Renal cortex interstitium (tissue), 11 donors: ENCODE data around the gene PPIB. TPM values are rescaled to one million over a fixed set of nuclear protein-coding genes. Genes with fewer than 3 reads are reported as not detected.

Experiments
- DNase-seq, 11 donors: peaks; one replicate each; pipeline ENCODE4 v3.0.0-alpha.2; 2013; ENCODE audit warnings: low read depth in 9 of 11, low spot score in 4 of 11; ENCODE audit errors: extremely low read depth in 1 of 11
- polyA plus RNA-seq, 3 donors: library from polyadenylated mRNA; unstranded; fragments of 120-200 nt; gene quantifications; one replicate each; pipeline ENCODE4 v1.2.1, GENCODE V29; 2013; ENCODE audit not compliant: insufficient read length in 3 of 3

PPIB gene
- polyA plus RNA-seq, 3 donors: 519 to 625 (median 540) TPM

DNA sequence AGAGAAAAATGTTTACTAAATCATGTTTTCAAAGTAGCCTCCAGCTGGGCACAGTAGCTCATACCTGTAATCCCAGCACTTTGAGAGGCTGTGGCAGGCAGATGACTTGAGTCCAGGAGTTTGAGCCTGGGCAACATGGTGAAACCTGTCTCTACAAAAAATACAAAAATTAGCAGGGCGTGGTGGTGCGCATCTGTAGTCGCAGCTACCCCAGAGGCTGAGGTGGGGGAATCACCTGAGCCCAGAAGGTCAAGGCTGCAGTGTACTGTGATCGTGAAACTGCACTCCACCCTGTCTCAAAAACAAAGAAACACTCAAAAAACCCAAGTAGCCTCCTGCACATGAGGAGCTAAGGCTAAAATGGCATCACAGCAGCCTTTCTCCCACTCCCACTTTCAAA, 1.6 kb upstream of the PPIB start:
- DNase-seq: no peak

DNA sequence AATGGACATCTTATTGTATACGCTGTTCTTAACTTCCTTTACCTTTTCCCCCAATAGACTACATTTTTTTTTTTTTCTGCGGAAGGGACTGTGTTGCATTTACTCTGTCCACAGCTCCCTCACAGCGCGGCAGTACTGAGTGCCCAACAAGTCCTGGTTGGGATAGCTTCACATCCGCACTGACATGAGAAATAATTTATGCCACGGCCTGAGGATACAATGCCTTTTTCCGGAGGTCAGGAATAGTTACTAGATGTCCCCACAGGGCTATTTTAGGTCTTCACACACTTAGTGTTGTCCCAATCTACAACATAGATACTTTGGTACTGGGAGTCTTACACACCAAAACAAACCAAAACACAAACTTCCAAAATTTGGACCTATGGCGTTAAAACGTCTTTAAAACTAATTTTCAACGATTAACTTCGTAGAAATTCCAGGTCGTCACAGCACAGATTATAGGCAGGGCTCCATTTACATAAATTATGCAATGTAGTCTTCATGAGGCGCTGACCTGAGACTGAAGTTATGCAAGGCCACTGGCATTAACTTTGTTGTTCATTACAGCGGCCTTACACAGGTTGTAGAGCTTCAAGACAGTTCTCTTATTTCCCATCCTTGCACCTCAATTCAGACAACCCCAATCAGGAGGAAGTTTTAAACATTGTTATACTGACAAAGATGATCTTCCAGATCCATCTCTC, 989 bp upstream of the PPIB start:
- peak in 3 of 11 donors; percentile 27 to 39 (median 39) for DNase-seq

DNA sequence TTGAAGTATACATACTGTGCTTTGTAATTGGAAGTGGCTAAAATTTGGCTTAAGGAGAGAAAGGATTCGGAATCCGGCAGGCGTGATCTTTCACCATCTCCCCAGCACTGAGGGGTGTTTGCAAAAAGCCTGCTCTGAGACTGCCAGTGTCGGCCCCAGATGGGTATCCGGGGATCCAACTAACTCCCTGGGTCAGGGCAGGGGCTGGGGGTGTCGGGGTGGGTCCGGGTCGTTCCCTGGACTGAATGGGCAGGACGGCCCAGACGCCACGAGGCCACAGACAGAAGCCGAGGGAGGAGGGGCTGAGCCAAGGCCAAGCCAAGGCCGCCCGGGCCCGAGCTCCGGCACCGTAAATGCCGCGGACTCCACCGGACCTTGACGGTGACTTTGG, 349 bp downstream of the PPIB start:
- peak in 1 of 11 donors; percentile 15 for DNase-seq

GRCh38 chr15:64161688-64162477, 939 bp downstream of the PPIB start:
- no peak for DNase-seq

DNA sequence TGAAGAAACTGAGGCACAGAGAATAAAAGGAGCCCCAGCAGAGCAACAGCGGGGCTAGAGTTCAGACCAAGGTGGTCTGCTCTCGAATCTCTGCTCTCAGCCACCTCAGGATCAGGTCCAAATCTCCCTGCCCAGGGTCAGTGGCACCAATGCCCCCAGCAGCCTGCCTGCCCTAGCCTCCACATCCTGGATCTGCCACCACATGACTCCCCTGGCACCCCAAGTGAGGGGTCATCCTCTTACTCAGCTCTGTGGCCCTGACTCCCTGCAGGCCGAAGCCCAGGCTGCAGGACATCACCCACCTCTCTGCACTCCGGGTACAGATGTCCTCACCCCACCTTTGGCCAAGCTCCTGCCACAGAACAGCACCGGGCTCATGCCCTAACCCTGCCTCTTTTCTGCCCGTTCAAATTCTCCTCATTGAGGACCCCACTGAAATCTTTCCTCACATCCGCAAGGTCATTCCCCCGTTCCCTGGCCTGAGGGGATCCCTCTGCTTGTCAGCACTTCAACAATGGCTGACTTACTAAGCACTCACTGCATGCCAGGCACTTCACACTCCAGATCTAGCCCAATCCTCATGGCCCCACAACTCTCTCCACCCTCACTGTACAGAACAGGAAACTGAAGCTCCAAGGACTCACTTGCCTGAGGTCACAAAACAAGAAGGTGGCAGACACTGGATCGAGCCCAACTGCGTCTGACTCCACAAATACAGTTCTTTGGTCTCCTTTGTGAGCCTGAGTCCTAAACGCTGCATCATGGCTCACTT, 4.3 kb downstream of the PPIB start:
- no peak for DNase-seq

- no peak for DNase-seq
These were observed 5.2 kb downstream of the PPIB start for GRCh38 chr15:64157599-64158125.

DNA sequence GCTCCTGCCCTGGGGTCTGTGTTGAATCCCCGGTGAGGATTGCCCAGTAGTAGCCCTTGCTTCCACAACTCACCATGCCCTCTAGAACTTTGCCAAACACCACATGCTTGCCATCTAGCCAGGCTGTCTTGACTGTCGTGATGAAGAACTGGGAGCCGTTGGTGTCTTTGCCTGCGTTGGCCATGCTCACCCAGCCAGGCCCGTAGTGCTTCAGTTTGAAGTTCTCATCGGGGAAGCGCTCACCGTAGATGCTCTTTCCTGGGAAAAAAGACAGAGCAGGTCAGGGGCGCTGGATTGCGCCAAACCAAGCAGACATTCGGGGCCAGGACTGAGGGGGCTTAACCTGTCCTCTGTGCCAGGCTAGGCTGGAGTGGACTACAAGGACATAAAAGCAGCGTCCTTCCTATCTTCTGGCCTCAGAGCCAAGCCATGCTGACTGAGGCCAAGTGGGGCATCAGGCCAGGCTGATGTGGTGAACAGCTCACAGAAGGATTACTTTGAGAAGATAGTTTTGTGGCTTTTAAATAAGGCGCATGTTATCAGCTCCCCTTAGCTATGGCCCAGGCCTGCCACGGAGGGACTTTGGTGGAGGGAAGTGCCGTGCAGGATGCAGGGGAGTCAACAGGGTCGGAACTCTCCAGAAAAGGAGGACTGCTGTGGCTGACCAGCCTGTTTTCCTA, 6.0 kb downstream of the PPIB start:
- no peak for DNase-seq

DNA sequence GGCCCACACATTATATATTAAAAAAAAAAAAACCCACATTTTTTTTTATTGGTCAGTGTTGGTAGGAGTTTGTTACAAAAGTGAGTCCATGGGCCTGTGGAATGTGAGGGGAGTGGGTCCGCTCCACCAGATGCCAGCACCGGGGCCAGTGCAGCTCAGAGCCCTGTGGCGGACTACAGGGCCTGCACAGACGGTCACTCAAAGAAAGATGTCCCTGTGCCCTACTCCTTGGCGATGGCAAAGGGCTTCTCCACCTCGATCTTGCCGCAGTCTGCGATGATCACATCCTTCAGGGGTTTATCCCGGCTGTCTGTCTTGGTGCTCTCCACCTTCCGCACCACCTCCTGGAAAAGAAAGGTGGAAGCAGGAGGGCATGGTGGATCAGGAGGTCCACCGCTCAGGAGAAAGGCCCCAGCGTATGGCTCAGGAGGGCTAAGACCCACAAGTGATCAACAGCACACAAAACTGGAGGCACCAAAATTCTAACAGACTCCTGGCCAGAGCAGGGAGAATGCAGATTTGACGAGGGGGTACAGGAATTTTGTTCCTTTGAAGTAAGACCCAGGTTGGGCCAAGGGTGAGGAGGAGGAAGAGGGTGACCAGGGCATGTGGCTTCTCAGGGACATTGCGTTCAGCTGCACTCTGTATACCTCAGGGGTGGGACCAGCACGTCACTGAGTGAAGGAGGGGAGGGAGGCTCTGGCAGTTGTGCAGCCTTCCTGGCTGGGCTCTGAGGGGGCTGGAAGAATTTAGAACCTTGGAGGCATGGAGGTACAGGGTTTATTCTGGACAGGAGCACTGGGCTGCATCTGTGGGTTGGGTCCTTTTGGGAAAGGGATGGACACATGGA, 6.8 kb downstream of the PPIB start:
- DNase-seq: no peak

GRCh38 chr15:64153480-64154367, 9.1 kb downstream of the PPIB start:
- DNase-seq: peak in 10 of 11 donors; percentile 66 to 84 (median 76)

DNA sequence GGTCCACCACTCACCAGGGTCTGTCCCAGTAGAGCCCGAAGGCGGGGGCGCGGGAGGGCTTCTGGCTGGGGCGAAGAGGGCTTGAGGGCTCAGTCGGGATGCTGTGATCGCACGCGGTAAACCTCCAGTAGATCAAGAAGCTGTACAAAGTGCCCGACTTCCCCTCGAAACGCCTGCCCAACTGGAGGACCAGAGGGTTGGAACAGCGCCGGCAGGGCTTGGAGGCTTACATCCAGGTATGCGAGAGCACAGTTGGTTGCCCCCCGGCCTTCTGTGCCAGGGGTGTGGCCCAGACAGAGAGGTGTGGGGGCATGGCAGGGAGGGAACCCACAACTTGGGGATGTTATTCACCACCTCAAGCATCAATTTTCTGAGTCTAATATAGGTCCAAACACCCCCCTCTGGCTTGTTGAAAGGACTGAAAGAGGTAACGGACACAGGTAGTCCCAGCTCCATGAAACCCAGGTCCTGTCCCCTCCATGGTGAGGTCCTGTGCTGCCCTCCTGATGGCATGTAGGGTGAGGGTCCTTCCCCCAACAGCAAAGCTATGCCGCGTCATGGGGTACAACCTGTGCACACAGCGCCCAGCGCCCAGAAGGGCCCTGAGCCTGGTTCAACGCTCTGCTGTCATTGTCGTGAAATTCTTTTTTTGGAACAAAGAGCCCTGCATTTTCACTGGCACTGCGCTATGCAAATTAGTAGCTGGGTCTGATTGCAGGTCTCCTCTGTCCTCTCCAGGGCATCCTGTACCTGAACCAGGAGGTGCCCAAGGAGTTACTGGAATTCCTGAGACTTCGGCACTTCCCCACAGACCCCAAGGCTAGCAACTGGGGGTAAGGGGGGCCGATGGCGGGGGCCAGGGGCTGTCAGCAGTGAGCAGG, 10.1 kb downstream of the PPIB start:
- no peak for DNase-seq

DNA sequence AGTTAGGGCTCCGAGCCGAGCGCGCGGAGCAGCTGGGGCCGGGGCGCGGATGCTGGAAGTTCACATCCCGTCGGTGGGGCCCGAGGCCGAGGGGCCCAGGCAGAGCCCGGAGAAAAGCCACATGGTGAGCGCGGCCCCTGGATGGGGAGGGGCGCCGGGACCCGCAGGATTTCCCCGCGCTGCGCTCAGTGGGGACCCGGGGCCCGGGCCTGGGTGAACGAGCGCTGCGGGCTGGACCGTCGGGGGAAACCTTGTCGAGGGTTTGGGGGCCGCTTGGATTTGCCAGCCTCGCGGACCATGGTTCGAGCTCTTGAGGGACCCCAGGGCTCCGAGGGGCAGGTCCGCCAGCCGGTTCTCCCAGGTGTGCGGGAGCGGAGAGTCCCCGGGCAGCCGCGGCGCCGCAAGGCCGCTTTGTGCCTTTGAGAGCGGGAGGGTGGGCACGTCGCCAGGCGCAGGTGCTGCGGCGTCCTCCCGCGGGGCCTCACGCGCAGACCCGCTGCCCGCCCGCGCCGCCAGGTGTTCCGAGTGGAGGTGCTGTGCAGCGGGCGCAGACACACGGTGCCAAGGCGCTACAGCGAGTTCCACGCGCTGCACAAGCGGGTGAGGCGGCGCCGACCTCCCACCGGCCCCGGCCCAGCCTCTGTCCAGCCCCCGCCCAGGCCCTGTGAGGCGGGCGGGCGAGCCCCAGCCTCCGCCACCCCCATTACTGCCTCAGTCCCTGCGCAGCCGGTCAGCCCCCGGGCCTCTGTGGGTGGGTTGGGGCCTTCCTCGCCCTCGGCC, 10.9 kb downstream of the PPIB start, which contains the start of gene SNX22:
TSS of gene SNX22 (plus strand) at position 5 of the 780 bp plus-strand sequence. CDS start at position 50, 45 bp downstream.
- no peak for DNase-seq

DNA sequence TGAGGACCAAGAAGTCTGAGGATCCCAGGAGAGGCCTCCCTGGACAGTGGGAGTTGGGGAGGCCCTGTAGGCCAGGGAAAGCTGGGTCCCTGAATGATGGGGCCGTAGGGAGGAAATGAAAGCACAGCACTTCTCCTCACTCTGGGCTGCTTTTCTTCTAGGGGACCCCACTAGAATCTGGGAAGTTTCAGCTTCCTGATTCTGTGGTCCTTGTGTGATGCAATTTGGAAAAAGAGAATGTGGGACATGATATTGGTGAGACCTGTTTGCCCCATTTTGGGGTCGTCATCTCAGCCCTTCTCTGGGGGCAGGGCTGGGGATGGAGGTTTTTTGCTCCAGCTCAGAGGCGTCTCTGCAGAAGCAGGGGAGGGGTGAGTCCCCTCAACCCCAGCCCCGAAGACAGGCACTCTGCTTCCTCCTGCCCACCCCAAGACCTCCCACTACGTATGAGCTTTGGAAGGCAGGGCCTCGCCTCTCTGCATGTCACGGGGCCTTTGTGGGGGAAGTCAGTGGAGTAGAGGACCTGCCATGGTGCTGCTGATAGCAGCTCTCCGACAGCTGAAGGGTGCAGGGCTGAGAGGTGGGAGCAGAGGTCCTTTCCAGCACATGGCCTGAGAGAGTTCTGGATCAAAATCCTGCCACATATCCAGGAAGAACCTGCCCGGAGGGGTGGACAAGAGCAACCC, 12.8 kb downstream of the PPIB start:
- no peak for DNase-seq

GRCh38 chr15:64149424-64149823, 13.4 kb downstream of the PPIB start:
- no peak for DNase-seq

DNA sequence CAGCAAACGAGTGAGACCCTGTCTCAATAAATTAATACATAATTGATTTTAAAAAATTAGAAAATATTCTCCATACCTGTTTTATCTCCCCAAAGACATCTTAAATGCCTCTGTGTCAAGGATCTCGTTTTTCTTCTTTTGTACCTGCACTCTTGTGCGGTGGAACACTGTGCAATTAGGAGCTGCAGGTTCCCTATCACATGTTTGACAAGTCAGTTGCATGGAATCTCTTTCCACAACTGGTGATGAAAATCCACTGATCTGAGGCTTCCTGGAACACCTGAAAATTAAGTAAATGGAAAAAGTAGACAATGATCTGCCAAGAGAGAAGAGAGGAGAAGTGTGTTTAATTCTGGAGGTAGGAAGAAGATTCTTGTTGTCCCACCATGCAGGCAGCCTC, 14.2 kb downstream of the PPIB start:
- DNase-seq: no peak

GRCh38 chr15:64148168-64148567, 14.7 kb downstream of the PPIB start:
- no peak for DNase-seq
